Esophagus squamous epithelium (tissue), 5 donors: ENCODE measurements around the gene UIMC1. TPM values are rescaled to one million over a fixed set of nuclear protein-coding genes. Genes with fewer than 3 reads are reported as not detected.
A peak's percentile ranks its signal among the peaks of the same experiment; 100 is the strongest.
"Not testable (repeated sequence)": the region's sequence is repeated elsewhere in the genome, so short reads cannot be mapped to it uniquely, and the experiment has no call there.

Source experiments
- DNase-seq: peaks from one replicate; lab custom pipeline; 2025; lab: John Stamatoyannopoulos, UW
- H3K27ac ChIP-seq, 4 donors: fragments of 200-600 bp; sonication (generic); one replicate each; pipeline ENCODE4 v1.5.1; 2016 to 2019; ENCODE audit warnings: mild to moderate bottlenecking in 1 of 4
- H3K27me3 ChIP-seq, 4 donors: fragments of 200-600 bp; sonication (generic); 1 replicate in 3 of 4; 2 replicates in 1 of 4; pipeline versions ENCODE4 v1.5.1 to v1.6.0; 2017 to 2021; ENCODE audit warnings: antibody characterized with exemption in 1 of 4
- H3K36me3 ChIP-seq, 3 donors: fragments of 200-600 bp; sonication (generic); one replicate each; pipeline ENCODE4 v1.5.1; 2016 to 2019
- H3K4me1 ChIP-seq, 3 donors: fragments of 200-600 bp; sonication (generic); one replicate each; pipeline ENCODE4 v1.5.1; 2017 to 2019
- H3K4me3 ChIP-seq, 4 donors: fragments of 200-600 bp; sonication (generic); 1 replicate in 3 of 4; 2 replicates in 1 of 4; pipeline ENCODE4 v1.5.1; 2016 to 2019; ENCODE audit warnings: mild to moderate bottlenecking in 2 of 4, moderate library complexity in 1 of 4
- H3K9me3 ChIP-seq, 3 donors: fragments of 200-600 bp; sonication (generic); one replicate each; pipeline ENCODE4 v1.5.1; 2016 to 2019
- POLR2A ChIP-seq, 4 donors: fragments of 450-650 bp; IDR thresholded peaks; one replicate each; pipeline ENCODE4 v1.6.1; 2017; ENCODE audit warnings: antibody characterized with exemption in 4 of 4, mild to moderate bottlenecking in 4 of 4, moderate library complexity in 3 of 4
- WGBS, 2 donors: methylation state at CpG; one replicate each; pipeline ENCODE4 v1.1.5; 2018; 5-methylcytosine and 5-hydroxymethylcytosine counted together
- intact Hi-C: fragments of 100-400 bp; cut with DNase I; formaldehyde crosslinking; loops from one replicate; pipeline ENCODE4 v1.15.0; 2022
- total RNA-seq, 4 donors: library from RNA; depleted of rRNA; stranded (reverse); fragments of >200 nt; gene quantifications; one replicate each; pipeline ENCODE4 v1.1.0, GENCODE V29; 2016
- TF ChIP-seq, protein P1 (sequence below), 6 experiments: fragments of 450-650 bp in 4 of 6; fragments of 200-600 bp in 2 of 6; sonication (generic) in 2 of 6; IDR thresholded peaks; one replicate each; pipeline ENCODE4 v1.5.1; 2016 to 2019; ENCODE audit warnings: antibody characterized with exemption in 6 of 6, mild to moderate bottlenecking in 4 of 6, moderate library complexity in 4 of 6
- donor health status: DM: yes; HTN: yes; CAD: no.

The UIMC1 gene
- total RNA-seq, 4 donors from 2014 or later: 10.3 to 38.1 (median 15.6) TPM

DNA sequence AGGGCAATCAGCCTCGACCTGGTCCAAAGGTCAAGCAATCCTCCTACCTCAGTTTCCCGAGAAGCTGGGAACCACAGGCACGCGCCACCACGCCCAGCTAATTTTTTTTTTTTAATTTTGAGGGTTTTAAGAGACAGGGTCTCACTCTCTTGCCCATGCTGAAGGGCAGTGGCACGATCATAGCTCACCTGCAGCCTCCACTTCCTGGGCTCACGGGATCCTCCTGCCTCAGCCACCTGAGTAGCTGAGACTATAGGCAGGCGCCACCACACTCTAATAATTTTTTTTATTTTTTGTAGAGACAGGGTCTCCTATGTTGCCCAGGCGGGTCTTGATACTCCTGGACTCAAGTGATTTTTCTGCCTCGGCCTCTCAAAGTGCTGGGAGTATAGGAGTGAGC is 1.6 kb downstream of the UIMC1 start:
- Histone ChIP-seq H3K27me3 (no peaks in the 10 kb centered on the region), H3K9me3 (no peaks in the 10 kb centered on the region), H3K4me1 (peaks cover 11 to 36% (median 14%) of the 10 kb centered on the region in 3 donors), H3K27ac (no peak overlapping the region), H3K4me3 (peak overlapping the region; percentile 67 to 98 (median 93)), H3K36me3 (no peaks in the 10 kb centered on the region)
- no peak for TF ChIP-seq POLR2A (IDR thresholded peaks at IDR 0.05)
- TF ChIP-seq, protein P1, sequence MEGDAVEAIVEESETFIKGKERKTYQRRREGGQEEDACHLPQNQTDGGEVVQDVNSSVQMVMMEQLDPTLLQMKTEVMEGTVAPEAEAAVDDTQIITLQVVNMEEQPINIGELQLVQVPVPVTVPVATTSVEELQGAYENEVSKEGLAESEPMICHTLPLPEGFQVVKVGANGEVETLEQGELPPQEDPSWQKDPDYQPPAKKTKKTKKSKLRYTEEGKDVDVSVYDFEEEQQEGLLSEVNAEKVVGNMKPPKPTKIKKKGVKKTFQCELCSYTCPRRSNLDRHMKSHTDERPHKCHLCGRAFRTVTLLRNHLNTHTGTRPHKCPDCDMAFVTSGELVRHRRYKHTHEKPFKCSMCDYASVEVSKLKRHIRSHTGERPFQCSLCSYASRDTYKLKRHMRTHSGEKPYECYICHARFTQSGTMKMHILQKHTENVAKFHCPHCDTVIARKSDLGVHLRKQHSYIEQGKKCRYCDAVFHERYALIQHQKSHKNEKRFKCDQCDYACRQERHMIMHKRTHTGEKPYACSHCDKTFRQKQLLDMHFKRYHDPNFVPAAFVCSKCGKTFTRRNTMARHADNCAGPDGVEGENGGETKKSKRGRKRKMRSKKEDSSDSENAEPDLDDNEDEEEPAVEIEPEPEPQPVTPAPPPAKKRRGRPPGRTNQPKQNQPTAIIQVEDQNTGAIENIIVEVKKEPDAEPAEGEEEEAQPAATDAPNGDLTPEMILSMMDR (IDR thresholded peaks at IDR 0.05): no peak
- intact Hi-C loops: no loop called here
- no peak for DNase-seq
- 85 to 94% methylated on average over 6 to 10 of the region's 10 CpGs for WGBS, 2 donors

DNA sequence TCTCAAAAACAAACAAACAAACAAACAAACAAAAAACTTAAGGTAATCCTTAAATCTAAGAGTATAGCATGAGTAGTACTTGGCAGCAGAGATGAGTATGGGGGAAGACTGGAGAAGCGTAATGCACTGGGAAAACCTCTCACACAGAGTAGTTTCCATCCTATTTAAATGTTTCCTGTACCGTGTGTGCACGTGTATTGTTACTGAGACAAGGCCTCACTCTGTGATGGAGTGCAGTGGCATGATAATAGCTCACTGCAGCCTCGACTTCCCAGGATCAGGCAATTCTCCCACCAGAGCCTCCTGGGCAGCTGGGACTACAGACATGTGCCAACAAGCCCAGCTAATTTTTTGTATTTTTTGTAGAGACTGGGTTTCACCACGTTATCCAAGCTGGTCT is 2.9 kb downstream of the UIMC1 start:
- Histone ChIP-seq H3K4me3 (no peak overlapping the region), H3K9me3 (no peaks in the 10 kb centered on the region), H3K36me3 (no peaks in the 10 kb centered on the region), H3K27me3 (no peaks in the 10 kb centered on the region), H3K4me1 (peaks cover 11 to 36% (median 14%) of the 10 kb centered on the region in 3 donors), H3K27ac (no peak overlapping the region)
- TF ChIP-seq POLR2A (IDR thresholded peaks at IDR 0.05): no peak
- TF ChIP-seq, protein P1 (IDR thresholded peaks at IDR 0.05): no peak
- intact Hi-C loops: no loop called here
- 51 to 59% methylated on average over 5 of the region's 5 CpGs for WGBS, 2 donors
- DNase-seq: no peak

DNA sequence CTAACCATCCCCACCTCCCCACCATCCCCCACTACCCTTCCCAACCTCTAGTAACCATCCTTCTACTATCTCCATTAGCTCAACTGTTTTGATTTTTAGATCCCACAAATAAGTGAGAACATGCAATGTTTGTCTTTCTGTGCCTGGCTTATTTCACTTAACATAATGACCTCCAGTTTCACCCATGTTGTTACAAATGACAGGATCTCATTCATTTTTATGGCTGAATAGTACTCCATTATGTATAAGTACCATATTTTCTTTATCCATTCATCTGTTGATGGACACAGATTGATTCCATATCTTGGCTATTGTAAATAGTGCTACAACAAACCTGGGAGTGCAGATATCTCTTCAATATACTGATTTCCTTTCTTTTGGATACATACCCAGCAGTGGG is 7.1 kb downstream of the UIMC1 start:
- H3K27ac ChIP-seq, H3K27me3 ChIP-seq, H3K9me3 ChIP-seq, H3K4me3 ChIP-seq, DNase-seq, intact Hi-C loops, H3K36me3 ChIP-seq: not testable (repeated sequence)
- H3K4me1 ChIP-seq: peaks cover 0 to 45% (median 11%) of the 10 kb centered on the region in 3 donors

DNA sequence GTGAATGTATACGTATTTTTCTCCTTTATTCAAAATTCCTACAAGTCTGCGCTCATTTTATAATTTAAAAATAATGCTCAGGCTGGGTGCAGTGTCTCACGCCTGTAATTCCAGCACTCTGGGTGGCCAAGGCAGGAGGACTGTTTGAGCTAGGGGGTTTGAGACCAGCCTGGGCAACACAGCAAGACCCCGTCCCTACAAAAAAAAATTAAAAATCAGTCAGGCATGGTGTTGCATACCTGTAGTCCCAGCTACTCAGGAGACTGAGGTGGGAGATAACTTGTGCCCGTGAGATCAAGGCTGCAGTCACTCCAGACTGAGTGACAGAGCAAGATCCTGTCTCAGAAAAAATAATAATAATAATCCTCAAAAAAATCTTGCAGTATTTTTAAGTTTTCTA is 7.8 kb downstream of the UIMC1 start:
- no peaks in the 10 kb centered on the region for H3K9me3 ChIP-seq
- no peak for DNase-seq
- H3K27ac ChIP-seq: no peak overlapping the region
- H3K4me1 ChIP-seq: peaks cover 0 to 39% (median 6%) of the 10 kb centered on the region in 3 donors
- no peak overlapping the region for H3K4me3 ChIP-seq
- H3K36me3 ChIP-seq: no peaks in the 10 kb centered on the region
- TF ChIP-seq, protein P1 (IDR thresholded peaks at IDR 0.05): no peak
- TF ChIP-seq POLR2A (IDR thresholded peaks at IDR 0.05): no peak
- intact Hi-C loops: no loop called here
- WGBS, 2 donors: 87 to 97% methylated on average over 5 of the region's 5 CpGs
- H3K27me3 ChIP-seq: no peaks in the 10 kb centered on the region

DNA sequence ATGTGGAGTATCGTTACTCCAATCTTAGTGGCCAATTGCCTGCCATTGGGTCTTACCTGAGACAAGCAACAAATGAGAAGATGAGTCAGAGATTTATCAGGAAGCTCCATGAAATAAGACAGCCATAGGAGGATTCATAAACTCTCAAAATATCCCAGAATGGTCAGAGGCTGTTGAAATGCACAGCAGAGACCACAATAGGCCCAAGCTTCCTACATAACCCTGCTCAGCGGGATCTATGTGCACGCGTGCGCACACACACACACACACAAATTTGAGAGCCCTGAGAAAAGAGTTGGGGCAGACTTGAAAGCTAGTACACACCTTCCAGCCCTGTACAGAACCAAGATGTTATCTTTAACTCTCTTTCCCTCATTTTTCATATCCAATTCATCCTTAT is 9.8 kb downstream of the UIMC1 start:
- 90 to 95% methylated on average over 5 of the region's 5 CpGs for WGBS, 2 donors
- Histone ChIP-seq H3K27me3 (no peaks in the 10 kb centered on the region), H3K4me3 (no peak overlapping the region), H3K36me3 (no peaks in the 10 kb centered on the region), H3K27ac (peak overlapping the region in 2 of 4 donors; percentile 45 to 65), H3K9me3 (no peaks in the 10 kb centered on the region), H3K4me1 (peaks cover 0 to 30% (median 6%) of the 10 kb centered on the region in 3 donors)
- no peak for TF ChIP-seq POLR2A (IDR thresholded peaks at IDR 0.05)
- TF ChIP-seq, protein P1 (IDR thresholded peaks at IDR 0.05): no peak
- intact Hi-C loops: no loop called here
- DNase-seq: no peak
